Stimulated activated CD8-positive, alpha-beta memory T cell treated with anti-CD3 and anti-CD28 coated beads, Interleukin-15, amount 100 ng/mL, for 48 hours (primary cell): ENCODE measurements around the gene MAGI3.
"Not testable (repeated sequence)": the region's sequence is repeated elsewhere in the genome, so short reads cannot be mapped to it uniquely, and the experiment has no call there.

Experiments
- DNase-seq, 2 donors: peaks; one replicate each; pipeline ENCODE4 v3.0.0-alpha.2; 2020; ENCODE audit warnings: low read depth in 2 of 2

The MAGI3 gene

DNA sequence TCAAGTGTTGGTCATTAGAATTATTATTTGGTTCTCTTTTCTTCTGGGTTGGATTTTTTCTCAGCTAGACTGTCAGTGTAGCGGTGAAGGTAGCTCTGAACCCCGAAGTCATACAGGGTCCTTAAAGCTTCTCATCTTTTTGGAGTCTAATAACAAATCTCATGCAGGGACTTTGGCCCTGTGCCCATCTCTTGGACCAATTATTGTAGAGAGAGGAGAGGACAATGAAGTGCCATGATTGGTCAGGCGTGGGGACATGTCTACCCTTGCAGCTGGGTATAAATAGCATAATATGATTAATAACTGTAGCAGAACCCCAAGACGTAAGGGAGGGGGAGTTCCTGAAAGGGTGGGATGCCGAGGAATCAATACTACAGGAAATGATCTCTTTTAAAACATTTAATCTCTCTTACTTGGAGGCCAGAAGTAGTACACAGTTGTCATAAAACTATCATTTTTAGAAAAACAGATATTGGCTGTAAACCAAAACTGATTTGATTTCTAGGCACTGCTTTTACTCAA is 8.8 kb downstream of the MAGI3 start:
- DNase-seq: no peak

DNA sequence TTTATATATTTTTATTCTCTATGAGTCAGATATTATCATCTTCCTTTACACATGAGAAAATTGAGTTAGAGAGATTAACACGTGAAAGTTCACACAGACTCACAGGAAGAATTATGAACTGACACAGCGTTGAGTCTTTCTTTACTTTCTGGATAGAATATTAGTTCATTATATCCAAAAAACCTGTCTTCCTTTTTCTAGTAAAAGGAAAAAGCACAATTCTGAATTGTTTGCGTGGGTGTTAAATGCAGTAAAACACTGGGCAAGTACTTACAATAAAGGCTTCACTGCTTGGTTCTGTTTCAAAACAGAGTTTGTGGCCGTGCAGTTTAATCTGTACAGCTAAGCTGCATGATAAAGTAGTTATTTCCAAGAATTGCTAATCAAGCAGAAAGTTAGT is 10.8 kb downstream of the MAGI3 start:
- DNase-seq: no peak

DNA sequence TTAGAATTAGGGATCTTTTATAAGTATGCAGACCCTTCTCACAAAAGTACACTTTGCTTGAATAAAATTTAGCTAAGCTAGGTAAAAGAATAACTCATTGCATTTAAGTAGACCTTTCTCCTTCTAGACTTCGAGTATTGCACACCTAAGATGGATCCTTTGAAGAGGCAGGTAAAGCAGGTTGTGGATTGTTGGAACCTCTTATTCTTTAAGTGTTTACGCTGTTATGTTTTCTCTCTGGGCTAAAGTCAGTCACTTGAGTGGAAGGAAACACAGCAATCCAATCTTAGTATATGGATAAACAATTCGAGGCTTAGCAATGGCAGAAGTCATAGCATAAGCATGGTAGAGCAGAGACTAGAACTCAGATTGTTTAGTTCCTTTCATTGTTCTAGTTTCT is 11.4 kb downstream of the MAGI3 start:
- no peak for DNase-seq

DNA sequence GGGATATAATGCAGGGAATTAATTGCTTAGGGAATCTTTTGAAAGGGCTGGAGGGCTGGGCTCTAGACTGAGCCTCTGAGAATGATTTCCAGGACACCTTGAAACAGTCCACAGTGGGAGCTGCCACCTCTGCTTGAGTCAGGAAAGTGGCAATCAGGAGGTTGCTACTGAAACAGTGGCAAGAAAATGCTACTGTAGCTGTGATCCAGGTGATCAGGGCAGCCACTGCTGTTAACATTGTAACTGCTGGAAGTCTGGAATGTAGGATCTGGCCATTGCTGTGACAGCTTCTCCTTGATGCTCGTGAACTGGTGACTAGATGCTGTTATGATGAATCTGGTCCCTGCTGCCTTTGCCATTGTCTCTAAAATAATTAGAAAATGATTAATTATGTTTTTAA is 12.8 kb downstream of the MAGI3 start:
- DNase-seq: no peak

DNA sequence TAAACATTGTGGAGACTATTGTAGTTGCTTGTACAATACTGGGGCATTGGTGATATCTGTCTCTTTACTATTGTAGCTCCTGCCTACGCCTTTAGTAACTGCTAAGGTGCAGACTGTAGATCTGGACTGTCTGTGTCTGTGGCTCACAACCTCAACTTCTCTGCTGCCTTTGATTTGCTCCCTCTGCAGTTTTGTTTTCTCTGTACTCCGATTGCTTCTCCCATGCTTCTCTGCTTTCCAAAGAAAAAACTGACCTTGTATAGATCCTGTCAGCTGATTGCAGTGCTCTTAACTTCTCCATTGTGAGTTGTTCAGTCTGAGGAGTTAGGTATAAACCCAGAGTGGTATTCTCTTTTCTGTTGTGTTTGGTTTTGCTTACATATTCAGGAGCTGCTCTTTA is 15.3 kb downstream of the MAGI3 start:
- DNase-seq: no peak

DNA sequence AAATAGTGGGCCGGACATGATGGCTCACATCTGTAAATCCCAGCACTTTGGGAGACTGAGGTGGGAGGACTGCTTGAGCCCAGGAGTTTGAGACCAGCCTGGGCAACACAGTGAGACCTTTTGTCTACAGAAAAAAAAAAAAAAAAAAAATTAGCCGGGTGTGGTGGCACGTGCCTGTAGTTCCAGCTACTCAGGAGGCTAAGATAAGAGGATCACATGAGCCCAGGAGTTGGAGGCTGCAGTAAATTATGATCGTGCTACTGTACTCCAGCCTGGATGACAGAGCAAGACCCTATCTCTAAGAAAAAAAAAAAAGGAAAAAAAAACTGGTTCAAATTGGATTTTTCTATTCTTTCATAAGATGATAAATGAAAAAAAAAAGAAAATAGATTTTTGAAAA is 15.8 kb downstream of the MAGI3 start:
- not testable (repeated sequence) for DNase-seq

DNA sequence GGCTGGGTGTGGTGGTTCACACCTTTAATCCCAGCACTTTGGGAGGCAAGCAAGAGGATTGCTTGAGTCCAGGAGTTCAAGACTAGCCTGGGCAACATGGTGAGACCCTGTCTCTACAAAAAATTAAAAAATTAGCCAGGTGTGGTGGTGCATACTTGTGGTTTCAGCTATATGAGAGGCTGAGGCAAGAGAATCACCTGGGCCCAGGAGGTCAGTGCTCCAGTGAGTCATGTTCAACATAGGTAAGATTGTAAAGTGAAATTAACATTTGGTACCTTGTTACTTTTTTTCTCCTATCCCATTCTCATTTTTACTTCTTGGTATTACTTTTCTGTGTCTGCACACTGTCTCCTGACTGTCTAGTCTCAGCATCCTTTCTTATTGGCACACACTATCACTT is 19.0 kb downstream of the MAGI3 start:
- no peak for DNase-seq

DNA sequence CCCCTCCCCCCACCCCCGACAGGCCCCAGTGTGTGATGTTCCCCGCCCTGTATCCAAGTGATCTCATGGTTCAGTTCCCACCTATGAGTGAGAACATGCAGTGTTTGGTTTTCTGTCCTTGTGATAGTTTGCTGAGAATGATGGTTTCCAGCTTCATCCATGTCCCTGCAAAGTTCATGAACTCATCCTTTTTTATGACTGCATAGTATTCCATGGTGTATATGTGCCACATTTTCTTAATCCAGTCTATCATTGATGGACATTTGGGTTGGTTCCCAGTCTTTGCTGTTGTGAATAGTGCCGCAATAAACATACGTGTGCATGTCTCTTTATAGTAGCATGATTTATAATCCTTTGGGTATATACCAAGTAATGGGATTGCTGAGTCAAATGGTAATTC is 21.7 kb downstream of the MAGI3 start:
- not testable (repeated sequence) for DNase-seq

DNA sequence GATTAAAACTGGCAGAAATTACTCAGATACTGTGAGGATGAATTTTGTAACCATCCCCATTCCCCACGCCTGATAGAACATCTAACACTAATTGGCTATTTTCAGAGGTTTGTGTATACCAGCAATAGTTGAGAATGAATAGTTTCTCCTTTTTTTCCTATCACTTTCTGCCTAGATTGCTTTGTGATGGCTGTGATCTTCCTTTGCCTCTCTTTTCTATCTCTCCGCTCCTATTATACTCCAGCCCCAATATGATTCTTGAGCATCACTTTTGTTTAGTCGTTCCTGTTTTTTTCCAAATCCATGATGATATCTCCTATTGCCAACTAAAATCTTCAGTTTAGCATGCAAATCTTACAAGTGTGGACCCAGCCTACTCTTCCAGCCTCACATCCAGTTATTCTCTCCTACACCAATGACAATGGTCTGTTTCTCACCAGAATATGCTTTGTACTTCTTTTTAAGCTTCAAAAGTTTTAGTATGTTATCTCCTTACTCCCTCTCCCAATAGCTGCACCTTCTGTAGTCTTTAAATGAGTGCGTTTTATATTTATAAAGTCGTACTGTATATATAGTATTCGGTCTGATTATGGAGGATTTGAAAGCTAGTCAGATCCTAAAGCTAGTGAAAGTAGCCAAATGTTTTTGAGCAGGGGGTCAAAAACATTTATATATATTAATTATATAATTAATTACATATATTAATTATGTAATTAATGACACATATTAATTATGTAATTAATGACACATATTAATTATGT is 25.2 kb downstream of the MAGI3 start:
- no peak for DNase-seq

DNA sequence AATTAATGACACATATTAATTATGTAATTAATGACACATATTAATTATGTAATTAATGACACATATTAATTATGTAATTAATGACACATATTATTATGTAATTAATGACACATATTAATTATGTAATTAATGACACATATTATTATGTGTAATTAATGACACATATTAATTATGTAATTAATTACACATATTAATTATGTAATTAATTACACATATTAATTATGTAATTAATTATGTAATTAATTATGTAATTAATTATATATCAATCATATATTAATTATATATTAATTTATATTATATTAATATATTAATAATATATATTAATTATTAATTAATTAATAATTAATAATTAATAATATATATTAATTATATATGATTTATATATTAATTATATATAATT is 25.8 kb downstream of the MAGI3 start:
- DNase-seq: not testable (repeated sequence)

DNA sequence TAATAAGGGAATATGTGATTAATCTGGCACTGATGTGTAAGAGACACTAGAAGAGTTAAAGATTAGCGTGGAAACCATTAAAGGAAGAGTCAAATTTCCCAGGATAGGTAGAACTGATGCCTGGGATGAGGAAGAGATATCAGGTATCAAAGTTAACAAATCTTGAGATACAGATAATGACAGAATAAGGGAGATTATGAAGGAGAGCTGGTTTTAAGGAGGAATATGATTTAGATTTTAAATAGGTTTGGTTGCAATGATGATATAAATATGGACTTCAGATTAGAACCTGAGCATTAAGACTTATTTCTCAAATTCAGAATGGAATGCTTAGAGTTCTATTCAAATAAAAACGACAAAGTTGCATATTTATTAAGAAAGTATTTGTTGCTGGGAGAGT is 26.2 kb downstream of the MAGI3 start:
- DNase-seq: no peak

DNA sequence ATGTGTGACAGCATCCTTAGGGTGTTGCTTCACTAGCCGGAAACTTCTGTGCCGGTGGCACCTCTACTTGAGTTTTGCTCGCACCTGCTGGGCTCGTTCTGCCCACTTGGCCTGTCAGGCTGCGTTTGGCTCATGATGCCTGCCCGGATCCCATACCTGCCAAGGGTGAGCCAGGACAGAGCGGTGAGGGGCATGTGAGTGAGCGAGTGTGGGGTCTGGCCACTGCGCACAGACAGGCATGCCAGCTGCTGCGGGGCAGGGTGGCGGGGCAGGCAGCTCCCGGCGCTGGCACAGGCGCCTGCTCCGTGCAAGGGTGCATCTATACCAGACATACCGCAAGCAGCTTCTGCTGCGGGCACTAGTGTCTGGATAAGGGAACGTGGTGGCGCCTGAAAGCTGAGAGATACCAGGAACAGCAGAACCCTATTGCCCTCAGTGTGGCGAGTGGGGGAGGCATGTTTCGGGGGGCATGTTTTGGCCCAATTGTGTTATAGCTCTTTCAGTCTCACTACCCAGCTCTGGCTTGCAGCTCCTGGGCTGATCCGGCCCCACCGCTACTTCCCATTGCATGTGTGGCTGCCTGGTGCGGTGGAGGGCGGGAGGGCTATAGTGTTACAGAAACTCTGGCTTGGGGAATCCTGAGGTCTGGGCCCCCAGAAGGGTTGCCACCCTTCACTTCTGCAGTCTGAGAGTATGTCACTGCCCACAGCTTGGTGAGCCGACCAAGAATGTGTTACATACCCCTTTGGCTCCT is 32.2 kb downstream of the MAGI3 start:
- DNase-seq: no peak

DNA sequence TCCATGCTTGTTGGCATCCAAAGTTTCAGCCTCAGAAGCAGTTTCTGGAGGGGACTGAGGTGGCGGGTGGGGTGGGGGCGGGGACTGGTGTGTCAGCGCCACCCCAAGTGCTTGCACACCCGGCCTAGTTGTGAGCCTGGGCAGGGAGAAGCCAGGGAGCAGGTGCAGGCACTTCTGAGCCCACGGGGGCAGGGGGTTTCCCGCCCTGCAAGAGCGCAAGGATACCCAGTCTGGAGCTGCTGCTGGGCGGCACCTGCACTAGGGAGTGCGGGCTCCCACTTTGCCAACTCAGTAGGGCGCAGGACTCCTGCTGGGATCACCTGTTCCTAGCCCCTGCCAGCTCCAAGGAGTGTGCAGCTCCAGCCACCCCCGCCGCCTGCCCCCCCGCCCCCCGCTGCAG is 33.5 kb downstream of the MAGI3 start:
- no peak for DNase-seq

DNA sequence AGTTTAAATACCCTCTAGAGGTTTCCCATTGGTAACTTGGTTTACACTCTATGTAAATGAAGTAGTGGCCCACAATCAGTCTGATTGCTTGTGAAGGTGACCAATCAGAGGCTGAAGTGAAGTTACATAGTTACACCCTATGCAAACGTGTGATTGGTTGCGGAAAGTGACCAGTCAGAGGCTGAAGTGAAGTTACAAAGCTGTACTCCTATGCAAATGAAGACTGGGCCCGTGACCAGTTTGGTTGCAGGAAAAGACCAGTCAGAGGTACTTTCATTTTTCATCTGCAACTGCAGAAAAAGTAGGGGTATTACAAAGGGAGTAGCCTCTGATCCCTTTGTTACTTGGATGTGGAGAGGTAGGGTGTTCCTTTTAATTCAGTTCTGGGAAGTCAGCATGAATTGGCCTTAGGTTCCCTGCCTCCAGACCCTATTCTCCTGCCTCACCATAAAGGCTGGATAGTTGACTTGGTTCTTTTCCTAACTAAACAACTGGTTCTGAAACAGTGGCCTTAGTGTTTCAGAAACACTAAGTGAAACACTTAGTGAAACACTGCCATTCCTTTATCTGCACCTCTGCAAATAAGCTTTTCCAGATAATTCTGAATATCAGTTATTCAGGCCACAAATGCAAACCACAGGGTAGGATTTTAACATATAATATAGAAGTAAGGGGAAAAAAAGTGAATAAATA is 39.3 kb downstream of the MAGI3 start:
- DNase-seq: no peak

DNA sequence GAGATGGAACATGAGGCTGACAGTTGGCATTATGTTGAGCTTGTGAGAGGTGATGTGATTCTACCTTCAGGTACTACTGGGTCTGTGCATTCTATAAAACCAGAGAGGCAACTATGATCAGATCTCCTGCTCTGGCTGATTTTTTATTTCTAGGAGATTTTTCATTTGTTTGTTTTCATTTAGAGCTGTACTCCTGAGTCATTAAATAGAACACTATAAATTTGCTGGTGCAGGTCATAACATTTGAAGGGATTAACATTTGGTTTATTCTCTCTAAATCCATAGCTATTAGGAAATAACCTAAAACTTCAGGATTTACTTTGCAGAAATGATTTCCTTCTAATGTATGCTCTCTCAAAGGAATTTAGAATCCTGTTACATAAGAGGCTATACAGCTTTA is 42.9 kb downstream of the MAGI3 start:
- DNase-seq: no peak

DNA sequence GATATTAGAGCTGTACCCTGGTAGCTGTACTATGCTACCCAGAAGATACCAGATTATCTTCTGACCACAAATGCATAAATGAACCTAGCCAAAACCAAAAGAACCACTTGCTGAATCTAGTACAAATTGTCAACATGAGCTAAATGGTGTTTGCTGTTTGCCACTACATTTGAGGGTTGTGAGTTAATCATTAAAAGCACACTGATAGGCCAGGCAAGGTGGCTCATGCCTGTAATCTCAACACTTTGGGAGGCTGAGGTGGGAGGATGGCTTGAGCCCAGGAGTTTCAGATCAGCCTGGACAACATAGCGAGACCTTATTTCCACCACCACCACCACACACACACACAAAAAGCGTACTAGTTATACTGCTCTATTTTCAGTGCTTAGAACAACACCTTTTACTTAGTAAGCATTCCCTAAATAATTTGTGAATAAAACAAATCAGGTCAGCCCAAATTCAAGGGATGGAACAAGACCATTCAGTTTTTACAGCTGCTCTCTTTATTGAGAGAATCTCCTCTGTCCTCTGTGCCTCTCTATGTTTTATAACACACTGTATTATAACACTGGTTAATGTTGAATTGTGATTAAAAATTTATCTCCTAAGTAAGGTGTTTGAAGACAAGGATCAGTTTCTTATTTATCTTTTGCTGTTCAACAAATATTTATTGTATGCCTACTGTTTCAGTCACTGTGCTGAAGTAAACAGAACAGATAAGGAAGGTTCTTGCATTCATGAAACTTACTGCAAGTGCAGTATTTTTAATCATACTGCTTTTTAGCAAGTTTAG is 44.0 kb downstream of the MAGI3 start:
- DNase-seq: no peak

DNA sequence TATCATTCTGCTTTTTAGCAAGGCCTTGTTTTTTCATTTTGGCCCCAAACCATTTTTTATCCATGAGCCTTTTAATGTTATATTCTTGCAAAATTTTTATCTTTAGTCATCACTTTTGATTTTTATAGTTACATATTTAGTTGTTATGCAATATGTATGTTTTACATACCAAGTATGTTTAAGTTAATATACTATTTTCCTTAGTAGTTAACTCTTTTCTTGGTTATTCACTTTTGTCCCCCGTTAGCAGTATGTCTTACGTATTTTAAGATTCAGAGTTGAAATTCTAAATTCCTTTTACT is 44.5 kb downstream of the MAGI3 start:
- no peak for DNase-seq

DNA sequence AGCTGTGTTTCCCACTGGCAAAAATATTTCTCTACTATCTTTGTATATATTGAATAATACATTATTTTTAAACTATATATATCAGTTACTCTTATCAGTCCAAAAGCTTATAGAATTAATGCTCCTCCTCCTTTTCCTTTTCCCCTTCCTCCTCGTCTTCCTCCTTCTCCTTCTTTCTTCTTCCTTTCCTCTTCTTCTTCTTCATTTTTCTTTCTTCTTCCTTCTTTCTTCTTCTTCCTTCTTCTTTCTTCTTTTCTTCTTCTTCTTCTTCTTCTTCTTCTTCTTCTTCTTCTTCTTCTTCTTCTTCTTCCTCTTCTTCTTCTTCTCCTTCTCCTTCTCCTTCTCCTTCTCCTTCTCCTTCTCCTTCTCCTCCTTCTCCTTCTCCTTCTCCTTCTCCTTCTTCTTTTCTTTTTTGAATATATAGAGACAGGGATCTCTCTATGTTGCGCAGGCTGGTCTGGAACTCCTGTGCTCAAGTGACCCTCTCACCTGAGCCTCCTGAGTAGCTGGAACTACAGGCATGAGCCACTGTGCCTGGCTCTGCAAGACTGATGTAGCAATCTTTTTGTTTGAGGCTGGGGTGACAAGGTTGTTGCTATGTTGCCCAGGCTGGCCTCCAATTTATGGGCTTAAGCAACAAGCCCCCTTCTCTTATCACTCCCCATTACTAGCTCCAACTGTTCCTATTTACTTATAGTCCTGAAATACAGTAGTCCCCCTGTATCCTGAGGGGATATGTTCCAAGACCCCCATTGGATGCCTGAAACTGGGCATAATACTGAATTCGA is 47.4 kb downstream of the MAGI3 start:
- no peak for DNase-seq

DNA sequence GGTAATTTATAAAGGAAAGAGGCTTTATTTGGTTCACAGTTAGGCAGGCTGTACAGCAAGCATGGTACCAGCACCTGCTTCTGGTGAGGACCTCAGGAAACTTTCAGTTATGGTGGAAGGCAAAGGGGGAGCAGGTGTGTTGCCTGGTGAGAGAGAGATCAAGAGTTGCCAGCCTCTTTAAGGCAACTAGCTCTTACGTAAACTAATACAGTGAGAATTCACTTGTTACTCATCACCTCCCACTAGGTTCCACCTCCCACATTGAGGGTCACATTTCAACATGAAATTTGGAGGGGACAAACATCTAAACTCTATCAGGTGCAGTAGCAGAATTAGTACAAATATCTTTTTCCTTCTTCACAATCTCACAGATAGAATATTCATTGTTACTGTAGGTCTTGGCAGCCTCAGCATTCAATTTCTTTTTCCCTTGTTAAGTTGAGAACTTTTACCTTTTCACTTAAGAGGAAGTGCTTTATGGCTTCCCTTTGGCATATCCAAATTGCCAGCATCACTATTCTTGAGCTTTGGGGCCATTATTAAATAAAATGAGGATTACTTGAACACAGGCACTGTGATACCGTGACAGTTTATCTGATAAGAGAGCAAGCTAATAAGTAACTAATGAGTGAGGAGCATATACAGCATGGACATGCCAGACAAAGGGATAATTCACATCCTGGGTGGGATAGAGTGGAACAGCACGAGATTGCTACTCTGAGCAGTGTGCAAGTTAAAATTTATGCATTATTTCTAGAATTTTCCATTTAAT is 48.4 kb downstream of the MAGI3 start:
- no peak for DNase-seq

DNA sequence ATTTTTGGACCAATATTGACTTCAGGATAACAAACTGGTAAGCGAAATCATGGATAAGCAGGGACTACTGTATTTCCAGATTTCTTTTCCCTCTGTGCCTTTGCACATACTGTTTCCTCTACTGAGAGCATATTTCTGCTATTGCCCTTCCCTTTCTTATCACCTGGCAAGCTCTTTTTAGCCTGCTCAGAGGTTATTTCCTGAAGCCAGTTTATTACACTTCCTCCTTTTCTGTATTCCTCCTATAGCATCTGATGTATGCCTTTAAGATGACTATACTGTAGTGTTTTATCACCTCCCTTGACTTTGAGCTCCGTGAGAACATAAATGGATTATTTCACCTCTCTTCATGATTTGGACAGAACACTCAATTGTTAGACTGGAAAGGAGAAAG is 49.0 kb downstream of the MAGI3 start:
- DNase-seq: no peak
